Measurements from ENCODE around the gene ALOX15.
"Not testable (repeated sequence)": the region's sequence is repeated elsewhere in the genome, so short reads cannot be mapped to it uniquely, and the experiment has no call there.

Gene ALOX15

GRCh38 chr17:4617090-4617489, 24.4 kb downstream of the ALOX15 start:
- DNase-seq (ENCODE audit: low read depth), result no peak

GRCh38 chr17:4616476-4616875, 25.0 kb downstream of the ALOX15 start:
- DNase-seq (ENCODE audit: low read depth), result no peak

GRCh38 chr17:4610656-4611055, 30.8 kb downstream of the ALOX15 start:
- no peak for DNase-seq (ENCODE audit: low read depth)

GRCh38 chr17:4610162-4610561, 31.3 kb downstream of the ALOX15 start:
- DNase-seq (ENCODE audit: low read depth), result no peak

GRCh38 chr17:4609761-4610160, 31.7 kb downstream of the ALOX15 start:
- no peak for DNase-seq (ENCODE audit: low read depth)

GRCh38 chr17:4607773-4608187, 33.7 kb downstream of the ALOX15 start:
- no peak for DNase-seq (ENCODE audit: low read depth)

GRCh38 chr17:4607261-4607741, 34.2 kb downstream of the ALOX15 start:
- no peak for DNase-seq (ENCODE audit: low read depth)

GRCh38 chr17:4605826-4606225, 35.7 kb downstream of the ALOX15 start:
- no peak for DNase-seq (ENCODE audit: low read depth)

GRCh38 chr17:4604736-4605135, 36.7 kb downstream of the ALOX15 start:
- not testable (repeated sequence) for DNase-seq (ENCODE audit: low read depth)

- no peak for DNase-seq (ENCODE audit: low read depth)
Measured at GRCh38 chr17:4604111-4604644, 37.3 kb downstream of the ALOX15 start.

- no peak for DNase-seq (ENCODE audit: low read depth)
Measured at GRCh38 chr17:4602041-4602440, 39.4 kb downstream of the ALOX15 start.

GRCh38 chr17:4601326-4601725, 40.2 kb downstream of the ALOX15 start:
- no peak for DNase-seq (ENCODE audit: low read depth)

- no peak for DNase-seq (ENCODE audit: low read depth)
Measured at GRCh38 chr17:4600563-4600962, 40.9 kb downstream of the ALOX15 start.

- no peak for DNase-seq (ENCODE audit: low read depth)
Measured at GRCh38 chr17:4599505-4600281, 41.8 kb downstream of the ALOX15 start.

- DNase-seq (ENCODE audit: low read depth), result no peak
Measured at GRCh38 chr17:4598776-4599504, 42.5 kb downstream of the ALOX15 start.

GRCh38 chr17:4597975-4598374, 43.5 kb downstream of the ALOX15 start:
- DNase-seq (ENCODE audit: low read depth), result no peak

- no peak for DNase-seq (ENCODE audit: low read depth)
Measured at GRCh38 chr17:4596636-4597380, 44.7 kb downstream of the ALOX15 start.

GRCh38 chr17:4595685-4596342, 45.7 kb downstream of the ALOX15 start:
- DNase-seq (ENCODE audit: low read depth), result not testable (repeated sequence)

GRCh38 chr17:4594931-4595684, 46.4 kb downstream of the ALOX15 start:
- no peak for DNase-seq (ENCODE audit: low read depth)

- no peak for DNase-seq (ENCODE audit: low read depth)
Measured at GRCh38 chr17:4594406-4594805, 47.1 kb downstream of the ALOX15 start.

- no peak for DNase-seq (ENCODE audit: low read depth)
Measured at GRCh38 chr17:4593021-4593421, 48.5 kb downstream of the ALOX15 start.
